A673 (cell line): ENCODE data around the gene MDH1.

ENCODE experiments used
- CTCF ChIP-seq: fragments of 300-800, 200-600 bp; sonication (generic); conservative IDR thresholded peaks from 2 replicates; pipeline ENCODE4 v1.5.1; 2017; ENCODE audit warnings: low read depth, mild to moderate bottlenecking, antibody characterized with exemption, low read length, moderate library complexity, mixed read lengths
- EZH2 ChIP-seq: fragments of 200-600 bp; sonication (generic); IDR thresholded peaks from 2 replicates; pipeline ENCODE4 v1.6.1; 2017; ENCODE audit warnings: borderline replicate concordance, low read depth, mild to moderate bottlenecking, mixed read lengths, antibody characterized with exemption, low read length; ENCODE audit not compliant: poor library complexity, severe bottlenecking

- TF ChIP-seq CTCF (no peak), EZH2 (no peak)
These were observed 16.8 kb upstream of the MDH1 start for GRCh38 chr2:63572001-63572400.
